Kasumi-1 (cell line): ENCODE measurements around the gene CIAO2A.
"Not testable (repeated sequence)": the region's sequence is repeated elsewhere in the genome, so short reads cannot be mapped to it uniquely, and the experiment has no call there.

Experiments
- DNase-seq, 2 experiments: peaks; one replicate each; lab custom pipeline; 2025; lab: John Stamatoyannopoulos, UW

CIAO2A gene

GRCh38 chr15:64071931-64072765 is 21.5 kb downstream of the CIAO2A start:
- no peak for DNase-seq

DNA sequence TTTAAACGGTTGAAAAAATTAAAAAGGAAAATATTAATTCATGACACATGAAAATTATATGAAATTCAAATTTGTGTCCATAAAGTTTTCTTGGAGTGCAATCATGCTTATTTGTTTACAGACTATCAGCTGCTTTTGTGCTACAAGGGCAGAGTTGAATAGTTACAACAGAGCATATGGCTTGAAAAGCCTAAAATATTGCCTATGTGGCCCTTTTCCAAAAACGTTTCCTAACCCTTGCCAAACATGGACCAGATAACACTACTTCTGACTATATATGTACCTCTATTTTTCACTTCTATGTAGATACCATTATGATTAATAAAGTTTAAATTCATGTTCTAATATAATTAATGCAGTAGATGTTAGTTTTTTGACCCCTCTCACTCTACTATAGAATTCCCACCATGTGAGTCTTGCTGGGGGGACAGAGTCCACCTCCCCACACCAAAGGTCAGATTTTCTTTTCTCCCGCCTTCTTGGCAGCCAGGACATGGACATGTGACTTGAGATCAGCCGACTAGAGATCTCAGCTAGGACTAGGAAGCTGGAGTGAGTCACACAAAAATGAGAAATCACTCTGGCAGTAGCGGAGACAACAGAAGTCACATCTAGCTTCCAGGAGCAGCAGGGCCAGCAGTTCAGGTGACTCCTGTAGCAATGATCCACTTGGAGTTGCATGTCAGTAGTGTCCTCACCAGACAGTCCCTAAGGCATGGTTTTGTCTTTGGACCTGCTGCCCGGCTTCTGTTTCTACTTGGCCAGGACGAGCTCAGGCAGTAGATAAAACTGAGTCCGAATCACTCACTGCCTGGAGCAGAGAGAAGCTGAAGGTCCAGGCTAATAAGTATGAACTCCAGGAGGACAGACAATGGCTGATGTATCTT is 22.4 kb downstream of the CIAO2A start:
- peak; percentile 24 to 28 for DNase-seq

DNA sequence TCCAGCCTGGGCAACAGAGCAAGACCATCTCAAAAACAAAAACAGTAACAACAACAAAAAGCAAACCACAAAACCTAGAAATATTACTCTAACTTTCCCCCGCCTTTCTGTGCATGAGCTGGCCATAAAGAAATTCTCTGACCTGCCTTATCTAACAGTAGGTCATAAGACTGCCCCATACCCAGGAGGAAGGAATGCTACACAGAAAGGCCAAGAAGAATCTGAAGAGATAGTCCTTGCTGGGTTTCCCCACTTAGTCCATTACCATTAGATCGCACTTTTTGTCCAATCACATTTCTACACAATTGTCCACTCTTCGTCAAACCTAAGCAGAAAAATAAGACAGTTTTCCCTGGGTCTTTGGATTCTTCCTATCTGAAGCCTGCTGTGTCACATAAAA is 23.5 kb downstream of the CIAO2A start:
- no peak for DNase-seq

DNA sequence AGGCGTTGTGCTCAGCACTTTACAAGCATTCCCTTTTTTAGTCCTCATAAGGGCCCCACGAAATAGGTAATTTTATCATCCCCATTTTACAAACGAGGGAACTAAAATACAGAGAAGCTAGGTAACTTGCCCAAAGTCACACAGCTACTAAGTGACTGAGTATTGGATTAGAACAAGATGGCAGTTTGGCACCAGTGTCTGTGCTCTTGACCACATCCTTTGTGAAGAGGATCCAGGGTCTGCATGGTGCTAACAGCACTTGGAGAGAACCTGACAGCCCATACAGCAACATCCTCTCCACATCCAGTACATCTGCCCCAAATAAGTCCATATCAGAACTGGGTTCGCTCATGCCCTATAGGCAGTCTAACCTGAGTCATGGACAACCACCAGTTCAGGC is 25.5 kb downstream of the CIAO2A start:
- no peak for DNase-seq

GRCh38 chr15:64067564-64068030 is 26.0 kb downstream of the CIAO2A start:
- peak; percentile 79 to 84 for DNase-seq

- no peak for DNase-seq
These were observed 27.2 kb downstream of the CIAO2A start for GRCh38 chr15:64066451-64066850.

DNA sequence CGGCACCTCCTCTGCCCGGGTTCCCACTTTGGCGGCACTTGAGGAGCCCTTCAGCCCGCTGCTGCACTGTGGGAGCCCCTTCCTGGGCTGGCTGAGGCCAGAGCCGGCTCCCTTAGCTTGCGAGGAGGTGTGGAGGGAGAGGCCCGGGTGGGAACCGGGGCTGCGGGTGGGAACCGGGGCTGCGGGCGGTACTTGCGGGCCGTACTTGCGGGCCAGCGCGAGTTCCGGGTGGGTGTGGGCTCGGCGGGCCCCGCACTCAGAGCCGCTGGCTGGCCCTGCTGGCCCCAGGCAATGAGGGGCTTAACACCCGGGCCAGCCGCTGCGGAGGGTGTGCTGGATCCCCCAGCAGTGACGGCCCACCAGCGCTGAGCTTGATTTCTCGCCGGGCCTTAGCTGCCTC is 32.9 kb downstream of the CIAO2A start:
- no peak for DNase-seq

DNA sequence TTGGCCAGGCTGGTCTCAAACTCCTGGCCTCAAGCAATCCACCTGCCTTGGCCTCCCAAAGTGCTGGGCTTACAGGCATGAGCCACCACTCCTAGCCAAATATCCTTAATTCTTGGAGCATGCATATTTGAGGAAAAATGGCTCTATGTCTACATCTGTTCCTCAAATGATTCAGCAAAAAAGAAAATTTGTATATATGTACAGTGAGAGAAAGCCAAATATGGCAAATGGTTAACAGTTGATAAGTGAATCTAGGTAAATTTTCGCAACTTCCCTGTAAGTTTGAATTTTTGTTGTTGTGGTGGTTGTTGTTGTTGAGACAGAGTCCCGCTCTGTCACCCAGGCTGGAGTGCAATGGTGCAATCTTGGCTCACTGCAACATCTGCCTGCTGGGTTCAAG is 34.5 kb downstream of the CIAO2A start:
- not testable (repeated sequence) for DNase-seq

GRCh38 chr15:64058279-64058678 is 35.4 kb downstream of the CIAO2A start:
- no peak for DNase-seq

GRCh38 chr15:64053674-64054073 is 40.0 kb downstream of the CIAO2A start:
- DNase-seq, result not testable (repeated sequence)

- DNase-seq, result no peak
These were observed 40.6 kb downstream of the CIAO2A start for GRCh38 chr15:64052925-64053491.

GRCh38 chr15:64051407-64052259 is 42.0 kb downstream of the CIAO2A start:
- no peak for DNase-seq

DNA sequence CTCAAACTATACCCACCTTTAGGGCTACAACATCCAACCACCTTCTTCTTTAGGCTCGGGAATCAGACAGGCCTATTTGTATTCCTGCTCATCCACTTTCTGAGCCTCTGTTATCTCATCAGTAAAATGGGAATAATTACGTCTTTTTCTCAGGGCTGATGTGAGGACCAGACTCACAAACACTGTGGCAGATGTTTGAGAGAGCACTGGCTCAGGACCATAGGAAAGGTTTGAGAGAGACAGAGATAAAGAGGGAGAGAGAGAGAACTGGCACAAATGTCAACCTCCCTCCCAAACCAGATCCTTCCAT is 42.6 kb downstream of the CIAO2A start:
- DNase-seq, result no peak

- no peak for DNase-seq
These were observed 43.2 kb downstream of the CIAO2A start for GRCh38 chr15:64050281-64051092.

DNA sequence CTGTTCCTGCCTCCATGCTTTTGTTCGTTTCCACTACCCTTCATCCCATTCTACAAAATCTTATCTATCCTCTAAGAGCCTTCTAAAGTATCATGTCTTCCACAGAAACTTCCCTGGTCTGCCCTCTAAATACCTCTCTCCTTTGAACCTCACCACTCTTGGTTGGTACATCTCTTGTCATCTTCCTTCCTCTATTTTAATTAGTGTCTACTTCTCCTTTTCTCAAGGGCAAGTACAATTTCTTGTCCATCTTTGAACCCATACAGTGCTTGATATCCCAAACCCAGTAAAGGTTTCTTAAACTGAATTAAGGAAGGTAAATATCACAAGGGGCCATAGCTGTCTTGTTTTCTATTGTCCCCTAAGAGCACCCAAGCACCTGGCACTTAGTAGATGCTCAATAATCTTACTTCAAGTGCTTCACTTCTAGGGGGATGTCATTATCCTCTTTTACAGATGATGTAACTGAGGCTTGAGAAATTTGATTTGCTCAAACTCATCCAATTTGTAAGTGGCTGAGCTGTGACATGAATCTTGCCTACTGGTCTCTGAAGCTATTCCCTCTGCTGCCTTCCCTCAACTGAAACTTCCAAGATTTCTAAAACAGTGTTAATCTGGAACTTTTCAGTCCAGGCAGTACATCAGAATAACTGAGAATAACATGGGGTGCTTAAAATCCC is 44.7 kb downstream of the CIAO2A start:
- peak; percentile 67 to 84 for DNase-seq

- DNase-seq, result peak; percentile 46 to 66
These were observed 47.1 kb downstream of the CIAO2A start, which contains the start of gene DAPK2 for GRCh38 chr15:64046421-64047153. Gene DAPK2, minus strand, starts transcription at chr15:64046485. Its CDS starts 6,224 bp downstream, at chr15:64040261.

DNA sequence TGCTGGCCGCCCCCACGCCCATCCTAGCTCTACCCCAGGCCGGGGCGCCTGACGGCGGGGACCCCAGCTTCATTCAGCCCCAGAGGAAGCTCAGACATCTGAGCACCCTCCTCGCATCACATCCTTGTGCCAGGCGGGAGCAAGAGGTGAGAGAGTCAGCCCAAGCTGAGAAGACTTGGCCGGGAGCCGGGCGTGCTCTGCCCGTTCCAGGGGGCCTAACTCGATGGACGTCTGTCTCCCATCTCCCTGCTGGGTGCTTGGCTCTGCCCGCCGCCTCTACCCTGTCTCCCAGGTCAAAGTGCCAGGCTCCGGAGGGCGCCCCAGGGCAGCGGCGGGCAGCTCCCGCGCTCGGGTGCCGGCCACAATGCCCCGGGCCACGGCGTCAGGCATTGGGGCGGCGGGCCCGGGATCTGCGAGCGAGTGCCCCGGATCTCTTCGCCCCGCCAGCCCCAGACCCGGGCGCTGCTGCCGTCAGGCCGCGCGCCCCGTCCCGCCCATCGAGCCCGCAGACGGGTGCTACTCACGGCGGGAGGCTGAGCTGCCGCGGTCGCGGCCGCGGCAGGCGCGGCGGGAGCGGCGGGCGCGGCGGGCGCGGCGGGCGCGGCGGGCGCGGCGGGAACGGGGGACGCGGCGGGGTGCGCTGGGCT is 47.7 kb downstream of the CIAO2A start:
- DNase-seq, result peak in 1 of 2 experiments; percentile 29

- no peak for DNase-seq
These were observed 48.6 kb downstream of the CIAO2A start for GRCh38 chr15:64045101-64045435.
